Motor neuron (in vitro differentiated cells): ENCODE data around the gene SCPEP1. TPM values are rescaled to one million over a fixed set of nuclear protein-coding genes. Genes with fewer than 3 reads are reported as not detected.
A peak's percentile ranks its signal among the peaks of the same experiment; 100 is the strongest.
"Not testable (repeated sequence)": the region's sequence is repeated elsewhere in the genome, so short reads cannot be mapped to it uniquely, and the experiment has no call there.

ENCODE experiments used
- ATAC-seq, 8 experiments: fragments of 200-7000 bp; cut with Tn5 transposase; replicated peaks in 6 of 8; 2 replicates each; pipeline ENCODE4 v1.8.0; 2021; ENCODE audit warnings: mild to moderate bottlenecking in 8 of 8, moderate library complexity in 8 of 8
- H3K27ac ChIP-seq, 2 donors: fragments of 250-450 bp; sonication (Bioruptor Pico); 2 replicates each; pipeline ENCODE4 v1.9.0; 2021; ENCODE audit warnings: antibody characterized with exemption in 2 of 2, mild to moderate bottlenecking in 2 of 2, moderate library complexity in 1 of 2
- H3K4me1 ChIP-seq, 2 donors: fragments of 250-450 bp; sonication (Bioruptor Pico); replicated peaks in 1 of 2; 2 replicates each; pipeline ENCODE4 v1.6.1; 2021; ENCODE audit warnings: antibody characterized with exemption in 2 of 2, mild to moderate bottlenecking in 2 of 2, moderate library complexity in 1 of 2
- H3K4me3 ChIP-seq, 5 donors: fragments of 250-450 bp; sonication (Bioruptor Pico); 2 replicates each; pipeline ENCODE4 v1.9.0; 2021; ENCODE audit warnings: antibody characterized with exemption in 5 of 5, mild to moderate bottlenecking in 5 of 5, moderate library complexity in 4 of 5
- WGBS, 10 experiments: fragments of 450-650 bp; shearing (Covaris generic); methylation state at CpG; one replicate each; pipeline ENCODE4 v1.0.0; 2022; 5-methylcytosine and 5-hydroxymethylcytosine counted together
- in situ Hi-C, 9 experiments: fragments of 400-800 bp; cut with MboI; loops; one replicate each; pipeline ENCODE4 v1.15.0; 2021; ENCODE audit warnings: low sequenced_read_pairs in 9 of 9, low pct_unique_long_range_greater_than_20kb in 2 of 9; ENCODE audit not compliant: unreplicated experiment in 9 of 9
- total RNA-seq, 8 experiments: library from RNA; unstranded; fragments of 300-600 nt; gene quantifications; 2 replicates each; pipeline versions ENCODE4 v1.2.3 to v1.2.4, GENCODE V29; 2022

Gene SCPEP1, protein sequence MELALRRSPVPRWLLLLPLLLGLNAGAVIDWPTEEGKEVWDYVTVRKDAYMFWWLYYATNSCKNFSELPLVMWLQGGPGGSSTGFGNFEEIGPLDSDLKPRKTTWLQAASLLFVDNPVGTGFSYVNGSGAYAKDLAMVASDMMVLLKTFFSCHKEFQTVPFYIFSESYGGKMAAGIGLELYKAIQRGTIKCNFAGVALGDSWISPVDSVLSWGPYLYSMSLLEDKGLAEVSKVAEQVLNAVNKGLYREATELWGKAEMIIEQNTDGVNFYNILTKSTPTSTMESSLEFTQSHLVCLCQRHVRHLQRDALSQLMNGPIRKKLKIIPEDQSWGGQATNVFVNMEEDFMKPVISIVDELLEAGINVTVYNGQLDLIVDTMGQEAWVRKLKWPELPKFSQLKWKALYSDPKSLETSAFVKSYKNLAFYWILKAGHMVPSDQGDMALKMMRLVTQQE
- total RNA-seq: 100 to 1,000 TPM in 1 of 8 experiments, 10 to 100 TPM in 3, 1 to 10 TPM in 4; 6.6 to 132 (median 12.9) TPM

DNA sequence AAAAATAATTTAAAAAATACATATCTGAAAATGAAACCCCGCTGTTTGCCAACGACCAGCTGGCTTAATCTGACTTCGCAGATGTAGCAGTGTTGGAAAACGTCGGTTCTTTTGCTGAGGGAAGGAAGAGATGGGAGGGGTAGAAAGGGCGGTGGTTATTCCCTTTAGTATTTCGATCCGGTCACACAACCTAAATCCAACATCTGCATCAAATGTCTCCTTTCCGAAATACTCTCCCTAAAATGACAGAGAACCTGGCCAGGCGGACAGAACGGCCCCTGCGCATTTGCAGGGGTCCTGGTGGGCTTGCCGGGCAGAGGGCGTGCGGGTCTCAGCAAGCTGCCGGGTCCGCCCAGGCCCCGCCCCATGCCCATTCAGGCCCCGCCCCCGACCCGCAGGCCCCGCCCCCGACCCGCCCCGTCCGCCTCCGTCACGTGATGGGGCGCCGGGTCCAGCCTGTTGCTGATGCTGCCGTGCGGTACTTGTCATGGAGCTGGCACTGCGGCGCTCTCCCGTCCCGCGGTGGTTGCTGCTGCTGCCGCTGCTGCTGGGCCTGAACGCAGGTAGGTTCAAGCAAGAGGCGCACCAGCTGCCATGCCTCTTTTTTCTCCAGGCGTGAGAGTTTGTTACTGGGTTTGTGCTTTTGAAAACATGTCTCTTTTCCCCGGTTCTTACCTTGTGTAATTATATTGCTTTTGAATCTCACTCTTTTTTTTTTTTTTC is at the start of gene SCPEP1:
TSS of gene SCPEP1 (plus strand) at position 459 of the 723 bp plus-strand sequence. CDS start at position 488, 29 bp downstream.
- peak; percentile 91 to 98 (median 96) for ATAC-seq
- WGBS, 10 experiments: 0 to 3% (median 0%) methylated on average over 2 to 16 of the region's 42 CpGs
- in situ Hi-C loops: no loop called here
- H3K4me1 ChIP-seq: peaks cover 3 to 6% of the 10 kb centered on the region in 2 donors
- H3K27ac ChIP-seq: no peak within 1 kb of the TSS
- H3K4me3 ChIP-seq: peak within 1 kb of the TSS; percentile 45 to 78 (median 51)

DNA sequence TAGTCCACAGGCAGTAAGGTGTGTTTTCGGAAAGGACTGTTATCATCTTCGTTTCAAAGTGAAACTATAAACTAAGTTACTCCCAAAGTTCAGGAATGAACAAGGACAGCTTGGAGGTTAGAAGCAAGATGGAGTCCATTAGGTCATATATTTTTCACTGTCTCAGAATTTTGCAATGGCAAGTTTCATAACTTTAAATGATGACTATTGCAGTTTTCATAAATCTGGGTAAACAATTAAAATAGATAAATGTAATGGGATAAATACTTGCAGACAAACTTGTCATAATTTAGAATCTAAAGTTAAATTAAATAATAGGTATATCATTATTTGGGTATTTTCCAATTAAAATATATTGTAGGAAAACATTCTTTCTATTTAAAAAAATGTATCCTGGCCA is 49.3 kb upstream of the SCPEP1 start:
- 67 to 100% (median 95%) methylated on average over 1 to 2 of the region's 2 CpGs; no CpG with 5 or more reads in 1 of the 10 experiments for WGBS, 10 experiments
- Histone ChIP-seq H3K27ac (no peak overlapping the region), H3K4me1 (no peaks in the 10 kb centered on the region), H3K4me3 (no peak overlapping the region)
- ATAC-seq: no peak
- in situ Hi-C loops: loop anchor here in 3 of 9 experiments (25.0 kb wide), 2 partner anchors 116 to 341 kb away; partner anchors contain the start of gene NOG (in 1 of the 3)

DNA sequence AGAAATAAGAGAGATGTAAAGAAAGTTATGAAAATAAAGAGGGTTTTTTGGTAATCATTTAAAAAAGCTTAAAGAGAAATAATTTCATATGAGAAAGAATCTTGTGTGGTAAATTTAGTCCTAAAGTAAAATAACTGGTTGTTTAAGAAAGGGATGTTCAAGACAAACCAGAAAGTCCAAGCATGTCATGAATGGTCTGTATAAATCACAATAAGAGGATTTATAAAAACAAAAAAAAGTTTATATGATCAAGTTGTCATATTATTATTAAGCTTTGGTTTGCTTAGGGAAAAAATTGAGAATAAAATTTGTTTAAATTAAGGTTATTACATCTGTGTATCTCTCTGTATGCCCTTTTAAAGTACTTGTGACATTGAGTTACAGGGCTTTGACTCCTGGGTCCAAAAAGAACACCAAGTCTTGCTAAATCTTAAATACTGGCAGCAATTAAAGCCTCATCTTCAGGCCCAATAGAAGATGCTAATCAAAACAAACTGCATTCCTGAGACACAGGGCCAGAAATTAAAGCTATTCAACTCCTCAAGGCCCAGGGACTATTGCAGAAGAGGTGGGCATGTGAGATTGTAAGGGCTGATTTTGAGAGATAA is 48.5 kb upstream of the SCPEP1 start:
- H3K27ac ChIP-seq: no peak overlapping the region
- H3K4me3 ChIP-seq: no peak overlapping the region
- no peaks in the 10 kb centered on the region for H3K4me1 ChIP-seq
- no peak for ATAC-seq
- in situ Hi-C loops: loop anchor here in 3 of 9 experiments (25.0 kb wide), 2 partner anchors 117 to 342 kb away; partner anchors contain the start of gene NOG (in 1 of the 3)

DNA sequence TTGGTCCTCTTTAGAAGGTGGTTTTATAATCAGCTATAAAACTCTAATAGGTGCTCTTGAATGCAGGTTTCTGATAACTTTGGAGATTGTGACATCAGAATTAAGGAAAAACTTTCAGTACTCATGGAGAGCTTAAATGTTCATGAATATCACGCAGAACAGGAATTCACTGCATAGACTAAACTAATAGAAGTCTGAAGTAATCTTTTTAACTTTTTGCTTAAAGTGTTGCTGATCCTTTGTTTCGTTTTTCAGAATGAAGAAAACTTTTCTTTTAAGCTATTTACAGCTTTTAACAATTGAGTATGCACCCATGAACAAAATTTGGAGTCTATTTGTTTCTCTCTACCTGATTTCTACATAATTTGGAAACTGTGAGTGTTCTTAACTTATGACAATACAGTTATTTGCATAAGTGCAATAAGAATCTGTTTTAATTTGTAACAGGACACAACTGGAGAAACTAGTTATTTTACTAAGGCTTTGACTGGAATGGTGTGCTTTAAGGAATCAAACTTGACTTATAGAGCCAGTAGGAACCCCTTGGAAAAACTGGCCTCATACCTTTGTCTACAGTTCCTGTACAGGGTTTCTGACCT is 47.1 kb upstream of the SCPEP1 start:
- H3K4me1 ChIP-seq: no peaks in the 10 kb centered on the region
- in situ Hi-C loops: loop anchor here in 3 of 9 experiments (25.0 kb wide), 2 partner anchors 119 to 344 kb away; partner anchors contain the start of gene NOG (in 1 of the 3)
- no peak overlapping the region for H3K4me3 ChIP-seq
- H3K27ac ChIP-seq: no peak overlapping the region
- WGBS, 10 experiments: 63 to 92% (median 79%) methylated on average over 1 to 2 of the region's 2 CpGs
- no peak for ATAC-seq

DNA sequence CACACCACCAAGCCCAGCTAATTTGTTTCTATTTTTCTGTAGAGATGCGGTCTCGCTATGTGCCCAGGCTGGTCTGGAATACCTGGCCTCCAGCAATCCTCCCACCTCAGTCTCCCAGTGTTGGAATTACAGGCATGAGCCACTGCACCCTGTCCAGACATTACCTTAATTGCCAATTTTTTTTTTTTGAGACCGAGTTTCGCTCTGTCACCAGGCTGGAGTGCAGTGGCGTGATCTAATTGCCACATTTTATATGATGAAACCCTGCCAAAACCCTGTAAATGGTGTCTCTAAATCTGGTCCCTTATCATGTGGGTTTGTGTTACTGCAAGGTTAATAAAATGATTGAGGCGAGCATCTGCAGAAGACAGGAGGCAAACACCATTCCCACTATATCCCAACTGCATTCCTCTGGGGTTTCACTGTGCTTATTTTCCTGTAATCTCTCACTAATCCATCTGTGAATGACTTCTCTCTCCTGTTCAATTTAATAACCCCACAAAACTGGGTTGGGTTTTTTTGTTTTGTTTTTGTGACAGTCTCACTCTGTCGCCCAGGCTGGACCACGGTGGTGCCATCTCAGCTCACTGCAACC is 44.7 kb upstream of the SCPEP1 start:
- in situ Hi-C loops: loop anchor here in 3 of 9 experiments (25.0 kb wide), 2 partner anchors 121 to 346 kb away; partner anchors contain the start of gene NOG (in 1 of the 3)
- Histone ChIP-seq H3K4me1 (no peaks in the 10 kb centered on the region), H3K27ac (no peak overlapping the region), H3K4me3 (no peak overlapping the region)
- 92 to 100% (median 93%) methylated on average over 3 to 8 of the region's 8 CpGs; no CpG with 5 or more reads in 3 of the 10 experiments for WGBS, 10 experiments
- no peak for ATAC-seq

DNA sequence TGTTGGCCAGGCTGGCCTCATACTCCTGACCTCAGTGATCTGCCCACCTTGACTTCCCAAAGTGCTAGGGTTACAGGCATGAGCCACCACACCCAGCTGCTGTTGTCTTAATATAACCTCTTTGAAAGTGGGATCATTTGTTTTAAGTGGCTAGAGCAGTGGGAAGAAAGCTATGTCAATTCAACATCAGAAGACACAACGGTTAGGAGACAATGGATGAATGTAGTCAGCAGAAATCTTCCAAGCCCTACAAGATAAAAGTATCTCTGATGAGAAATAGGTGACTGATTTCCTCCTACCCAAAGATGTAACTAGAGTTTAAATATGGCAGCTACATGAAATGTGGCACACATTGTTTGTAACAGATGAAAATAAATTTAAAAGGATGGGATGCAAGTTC is 44.1 kb upstream of the SCPEP1 start:
- Histone ChIP-seq H3K4me1 (no peaks in the 10 kb centered on the region), H3K4me3 (no peak overlapping the region), H3K27ac (no peak overlapping the region)
- 82 to 100% (median 86%) methylated on average over 1 of the region's 1 CpG; no CpG with 5 or more reads in 3 of the 10 experiments for WGBS, 10 experiments
- no peak for ATAC-seq
- in situ Hi-C loops: loop anchor here in 3 of 9 experiments (25.0 kb wide), 2 partner anchors 122 to 347 kb away; partner anchors contain the start of gene NOG (in 1 of the 3)

DNA sequence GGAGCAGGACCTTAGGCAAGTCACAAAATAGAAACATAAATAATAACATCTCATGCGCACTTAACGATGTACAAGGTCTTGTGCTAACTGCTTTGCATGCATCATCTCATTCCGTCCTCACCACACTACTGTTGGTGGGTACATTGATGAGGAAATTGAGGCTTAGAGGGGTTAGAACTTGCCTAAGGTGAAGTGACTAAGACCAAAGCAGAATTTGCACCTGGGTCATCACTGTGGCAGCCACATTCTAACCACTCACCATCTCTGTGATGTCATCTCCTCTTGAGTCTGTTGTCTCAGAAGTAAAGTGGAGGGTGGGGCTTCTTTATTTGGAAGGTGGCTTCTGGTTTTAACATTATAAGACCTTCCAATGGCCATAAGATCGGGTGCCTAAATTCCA is 43.7 kb upstream of the SCPEP1 start:
- H3K4me1 ChIP-seq: no peaks in the 10 kb centered on the region
- WGBS, 10 experiments: 83 to 100% (median 95%) methylated on average over 1 to 4 of the region's 4 CpGs; no CpG with 5 or more reads in 2 of the 10 experiments
- no peak overlapping the region for H3K4me3 ChIP-seq
- in situ Hi-C loops: loop anchor here in 3 of 9 experiments (25.0 kb wide), 2 partner anchors 122 to 347 kb away; partner anchors contain the start of gene NOG (in 1 of the 3)
- H3K27ac ChIP-seq: no peak overlapping the region
- ATAC-seq: no peak

DNA sequence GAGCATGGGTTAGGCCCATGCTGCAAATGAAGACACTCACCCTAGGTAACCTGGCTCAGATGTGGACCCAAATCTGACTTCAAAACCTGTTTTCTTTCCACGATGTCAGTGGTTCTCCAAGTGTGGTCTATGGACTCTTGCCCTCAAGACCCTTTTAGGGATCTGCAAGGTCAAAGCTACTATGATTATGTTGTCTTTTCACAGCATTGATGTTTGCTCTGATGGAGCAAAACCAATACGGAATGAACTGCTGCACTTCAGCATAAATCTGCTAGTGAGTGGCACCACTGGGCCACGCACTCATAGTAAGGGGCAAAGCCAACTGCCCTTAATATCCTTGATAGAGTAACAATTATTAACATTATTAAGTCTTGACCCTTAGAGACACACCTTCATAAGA is 42.5 kb upstream of the SCPEP1 start:
- no peak for ATAC-seq
- H3K4me1 ChIP-seq: no peaks in the 10 kb centered on the region
- H3K4me3 ChIP-seq: no peak overlapping the region
- in situ Hi-C loops: loop anchor here in 3 of 9 experiments (25.0 kb wide), 2 partner anchors 123 to 348 kb away; partner anchors contain the start of gene NOG (in 1 of the 3)
- H3K27ac ChIP-seq: no peak overlapping the region
- 80 to 100% (median 93%) methylated on average over 2 to 3 of the region's 3 CpGs; no CpG with 5 or more reads in 4 of the 10 experiments for WGBS, 10 experiments

DNA sequence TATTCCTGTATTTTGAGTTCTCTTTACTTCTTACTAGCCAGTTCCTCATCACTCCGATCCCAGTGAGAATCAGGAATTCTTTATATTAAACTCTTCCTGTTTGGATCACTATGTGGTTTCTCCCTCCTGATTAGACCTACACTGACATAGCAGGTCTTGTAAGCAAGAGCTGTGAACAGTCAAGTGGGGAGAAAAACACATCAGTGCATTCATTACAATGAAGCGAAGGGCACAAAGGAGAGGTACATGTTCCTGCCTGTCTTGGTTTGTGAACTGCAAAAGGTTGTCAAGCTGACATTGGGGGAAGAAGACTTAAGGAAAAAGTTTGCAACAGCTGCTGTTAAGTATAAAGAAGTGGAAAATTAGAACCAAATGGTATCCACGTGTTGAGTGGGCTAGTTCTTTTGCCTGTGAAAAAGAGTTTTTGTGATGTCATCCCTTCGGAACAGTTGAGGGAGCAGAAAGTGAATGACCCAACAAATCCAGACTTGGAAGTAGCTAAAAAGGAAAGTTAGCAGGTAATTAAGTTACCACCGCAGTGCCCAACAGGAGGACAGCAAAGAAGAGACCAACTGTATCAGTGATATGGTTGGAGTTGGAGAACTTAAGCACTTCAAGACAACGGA is 41.1 kb upstream of the SCPEP1 start:
- Histone ChIP-seq H3K4me1 (no peaks in the 10 kb centered on the region), H3K27ac (no peak overlapping the region), H3K4me3 (no peak overlapping the region)
- ATAC-seq: no peak
- WGBS, 10 experiments: 29 to 100% (median 81%) methylated on average over 1 to 6 of the region's 6 CpGs
- in situ Hi-C loops: loop anchor here in 3 of 9 experiments (25.0 kb wide), 2 partner anchors 125 to 350 kb away; partner anchors contain the start of gene NOG (in 1 of the 3)

DNA sequence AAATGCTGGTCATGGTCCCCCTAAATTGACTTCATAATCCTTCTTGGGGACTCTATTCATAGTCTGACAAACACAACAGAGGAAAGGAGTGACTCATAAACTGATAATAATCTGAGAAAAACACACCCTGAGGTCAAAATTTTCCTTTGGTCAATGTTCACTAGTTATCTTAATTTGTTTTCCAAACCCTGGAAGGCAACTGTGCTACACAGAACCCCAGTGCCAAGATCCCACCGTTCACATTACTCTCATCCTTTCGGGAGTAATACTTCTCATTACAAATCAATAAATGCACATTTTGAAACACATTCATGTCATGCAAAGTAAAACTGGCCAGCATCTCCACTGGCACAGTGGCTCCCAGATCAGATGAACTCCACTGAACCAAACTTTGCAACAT is 40.2 kb upstream of the SCPEP1 start:
- no peaks in the 10 kb centered on the region for H3K4me1 ChIP-seq
- in situ Hi-C loops: loop anchor here in 3 of 9 experiments (25.0 kb wide), 2 partner anchors 125 to 350 kb away; partner anchors contain the start of gene NOG (in 1 of the 3)

DNA sequence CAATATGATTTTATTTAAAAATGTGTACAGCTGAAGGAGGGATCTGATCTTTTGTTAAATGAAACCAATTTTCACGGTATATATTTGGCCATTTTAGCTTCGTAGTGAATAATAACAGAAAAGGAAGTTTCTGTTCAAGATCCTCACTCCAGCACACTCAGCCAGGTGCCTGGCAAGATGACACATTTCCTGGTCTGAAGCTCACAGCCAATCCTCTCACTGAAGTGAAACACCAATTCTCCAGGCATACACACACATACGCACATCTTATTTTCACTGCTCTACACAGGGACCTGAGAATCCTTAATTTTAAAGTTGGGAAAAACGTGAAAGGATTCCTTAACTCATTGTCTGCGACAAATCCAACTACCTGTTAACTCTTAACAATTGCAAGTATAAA is 39.7 kb upstream of the SCPEP1 start:
- H3K27ac ChIP-seq, ATAC-seq, H3K4me3 ChIP-seq, H3K4me1 ChIP-seq: not testable (repeated sequence)
- in situ Hi-C loops: loop anchor here in 3 of 9 experiments (25.0 kb wide), 2 partner anchors 126 to 351 kb away; partner anchors contain the start of gene NOG (in 1 of the 3)
- 80 to 100% (median 94%) methylated on average over 1 to 5 of the region's 5 CpGs; no CpG with 5 or more reads in 1 of the 10 experiments for WGBS, 10 experiments

More for the DNA sequence above, 40.2 kb upstream of the SCPEP1 start:
- no peak overlapping the region for H3K4me3 ChIP-seq
- H3K27ac ChIP-seq: no peak overlapping the region
- peak in 2 of 8 experiments; percentile 46 to 50 for ATAC-seq
- WGBS, 10 experiments: 40 to 100% (median 88%) methylated on average over 1 to 2 of the region's 2 CpGs; no CpG with 5 or more reads in 2 of the 10 experiments
